HG02642 (cell line): ENCODE measurements around the gene DAB1.

Source experiments
- ATAC-seq: cut with Tn5 transposase; IDR thresholded peaks from one replicate; pipeline ENCODE4 v1.9.1; 2021; ENCODE audit warnings: mild to moderate bottlenecking; ENCODE audit not compliant: unreplicated experiment, poor library complexity

DAB1 gene

DNA sequence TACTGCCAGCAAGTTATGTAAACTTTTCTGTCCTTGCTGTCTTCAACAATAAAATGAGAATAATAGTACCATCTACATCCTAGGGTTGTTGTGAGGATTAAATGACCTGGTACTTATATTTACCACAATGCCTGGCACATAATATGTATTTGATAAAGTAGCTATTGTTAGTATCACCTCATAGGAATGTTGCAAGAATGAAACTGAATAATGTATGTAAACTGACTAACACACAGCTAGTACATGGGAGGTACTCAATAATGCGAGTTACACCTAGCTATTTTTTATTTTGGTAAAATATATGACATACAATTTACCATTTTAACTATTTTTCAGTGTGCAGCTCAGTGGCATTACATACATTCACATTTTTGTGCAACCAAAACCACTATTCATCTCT lies 289.1 kb downstream of the DAB1 start:
- no peak for ATAC-seq

GRCh38 chr1:57133686-57134085 lies 290.2 kb downstream of the DAB1 start:
- no peak for ATAC-seq

GRCh38 chr1:57132993-57133622 lies 290.8 kb downstream of the DAB1 start:
- no peak for ATAC-seq

- no peak for ATAC-seq
Measured at GRCh38 chr1:57131701-57132394, 292.0 kb downstream of the DAB1 start.

DNA sequence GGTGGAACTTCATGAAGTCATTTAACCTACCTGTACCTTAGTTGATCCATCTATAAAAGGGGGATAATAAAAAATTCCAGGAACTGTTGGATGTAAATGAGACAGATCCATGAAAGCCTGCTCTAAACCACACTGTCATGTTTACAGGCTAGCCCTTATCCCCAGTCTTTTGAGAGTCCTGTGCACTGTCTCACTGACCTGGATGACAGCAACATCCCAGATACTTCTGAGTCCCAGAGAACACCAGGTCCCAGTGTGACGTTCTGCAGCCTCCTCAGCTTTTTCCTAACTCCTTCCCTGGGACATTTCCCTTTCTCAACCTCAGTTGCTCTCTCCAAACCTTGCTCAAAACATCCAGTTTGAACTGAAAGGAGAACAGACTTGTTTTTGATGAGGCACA lies 292.6 kb downstream of the DAB1 start:
- no peak for ATAC-seq

GRCh38 chr1:57129865-57130264 lies 294.0 kb downstream of the DAB1 start:
- no peak for ATAC-seq

- ATAC-seq, result no peak
Measured at GRCh38 chr1:57127976-57128375, 295.9 kb downstream of the DAB1 start.

DNA sequence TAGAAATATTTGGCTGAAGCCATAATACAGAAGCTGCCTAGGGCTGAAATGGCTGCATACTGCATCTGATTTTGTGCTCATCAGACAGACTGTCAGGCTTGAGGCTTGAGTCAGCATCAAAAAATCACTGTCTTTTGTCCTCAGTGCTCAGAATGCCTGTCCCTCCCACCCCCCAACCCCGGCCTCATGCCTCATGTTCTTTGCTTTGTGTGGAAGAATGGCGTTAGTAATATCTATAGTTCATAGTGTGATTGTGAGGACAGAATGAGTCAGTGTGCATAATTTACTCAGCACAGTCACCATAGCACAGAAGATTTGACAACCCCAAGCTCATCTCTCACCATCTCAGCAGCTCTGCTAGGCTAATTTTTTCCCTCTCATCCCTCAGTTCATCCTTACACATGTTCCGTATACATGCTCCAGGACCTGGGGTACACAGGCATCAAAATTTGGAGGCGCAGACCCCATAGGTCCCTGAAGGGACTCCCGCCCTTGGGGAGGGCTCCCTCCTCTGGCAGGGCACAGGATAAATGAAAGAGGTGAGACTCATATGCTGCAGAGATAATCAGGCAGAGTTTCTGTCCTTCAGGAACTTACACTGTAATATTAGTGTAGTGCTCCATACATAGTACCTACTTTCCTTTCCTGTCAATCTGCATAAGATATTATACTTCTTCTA lies 299.0 kb downstream of the DAB1 start:
- ATAC-seq, result no peak

GRCh38 chr1:57124170-57124569 lies 299.7 kb downstream of the DAB1 start:
- ATAC-seq, result no peak

- ATAC-seq, result no peak
Measured at GRCh38 chr1:57122031-57122430, 301.8 kb downstream of the DAB1 start.

- ATAC-seq, result no peak
Measured at GRCh38 chr1:57118948-57119603, 304.8 kb downstream of the DAB1 start.

GRCh38 chr1:57117753-57118152 lies 306.1 kb downstream of the DAB1 start:
- ATAC-seq, result no peak

DNA sequence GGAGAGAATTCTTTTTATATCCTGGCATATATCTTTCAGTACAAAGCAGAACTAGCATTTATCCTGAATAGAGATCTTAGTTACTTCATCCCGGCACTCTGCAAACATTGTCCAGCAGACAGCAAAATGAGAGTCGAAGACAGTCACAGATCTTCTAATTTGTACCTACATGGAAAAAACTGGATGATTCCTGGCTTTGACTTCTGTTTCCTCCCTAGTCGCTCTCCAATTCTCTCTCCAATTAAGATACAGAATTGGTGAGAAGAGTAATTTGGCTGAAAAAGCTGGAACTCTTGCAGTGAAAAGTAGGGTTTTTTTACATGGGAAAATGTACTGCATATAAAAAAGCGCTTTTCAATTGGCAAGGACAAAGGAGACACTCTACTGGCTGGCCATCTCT lies 307.0 kb downstream of the DAB1 start:
- ATAC-seq, result no peak

DNA sequence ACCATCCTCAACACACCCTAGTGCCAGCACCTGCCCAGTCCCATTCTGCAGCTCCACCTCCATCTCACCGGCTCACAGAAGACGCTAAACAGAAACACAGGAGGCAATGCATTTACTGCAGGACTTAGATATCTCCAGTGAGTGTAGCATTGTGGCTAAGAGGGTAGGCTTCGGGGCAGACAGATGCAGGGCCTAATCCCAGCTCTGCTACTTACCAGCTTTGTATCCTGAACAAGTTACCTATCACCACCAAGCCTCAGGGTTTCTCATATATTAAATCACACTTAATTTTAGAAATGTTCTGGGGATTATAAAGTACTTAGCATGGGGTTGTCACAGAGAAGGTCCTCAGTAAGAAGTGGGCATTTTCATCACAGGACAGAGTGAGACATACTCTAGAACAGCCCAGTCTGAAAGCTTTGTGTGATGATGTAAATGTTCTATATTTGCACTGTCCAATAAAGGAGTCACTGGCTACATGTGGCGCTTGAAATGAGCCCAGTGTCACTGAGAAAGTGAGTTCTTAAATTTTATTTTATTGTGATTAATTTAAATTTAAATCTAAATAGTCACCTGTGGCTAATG lies 308.7 kb downstream of the DAB1 start:
- no peak for ATAC-seq

DNA sequence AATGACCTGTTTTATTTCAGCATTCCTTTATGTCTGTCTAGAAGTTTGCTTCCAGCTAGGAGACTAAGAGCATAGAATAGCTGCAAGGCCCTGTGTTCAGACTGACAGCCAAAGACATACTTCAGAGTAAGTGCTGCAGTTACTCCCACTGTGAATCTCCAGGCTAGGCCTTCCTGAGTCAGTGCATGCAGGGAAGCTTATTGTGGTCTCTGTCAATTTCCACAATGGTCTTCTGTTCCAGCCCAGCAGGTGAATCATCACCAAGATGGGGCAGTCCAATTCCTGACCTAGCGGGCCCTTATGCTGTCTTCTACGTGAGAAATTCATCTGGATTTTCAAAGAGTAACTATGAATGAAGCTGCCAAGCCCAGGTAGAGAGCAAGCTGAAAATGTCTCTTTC lies 311.7 kb downstream of the DAB1 start:
- no peak for ATAC-seq

DNA sequence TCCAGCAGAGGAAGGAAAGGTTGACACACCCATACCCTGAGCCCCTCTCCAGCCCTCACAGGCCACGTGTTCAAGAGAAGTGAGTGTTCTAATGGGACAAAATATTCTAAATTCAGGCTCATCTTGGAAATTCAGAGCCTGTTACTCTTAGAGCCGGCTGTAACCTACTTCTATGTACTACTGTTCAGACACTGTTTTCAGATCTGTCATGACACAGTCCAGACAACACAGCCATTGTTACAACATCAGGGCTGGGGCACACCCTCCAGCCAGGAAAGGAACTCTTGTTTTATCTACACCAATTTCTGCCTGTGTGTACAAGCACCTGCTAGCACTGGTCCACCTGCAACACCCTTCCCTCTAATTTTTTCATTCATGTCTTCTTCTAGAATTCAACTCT lies 312.7 kb downstream of the DAB1 start:
- ATAC-seq, result no peak

GRCh38 chr1:57109883-57110282 lies 314.0 kb downstream of the DAB1 start:
- ATAC-seq, result no peak

GRCh38 chr1:57109247-57109646 lies 314.6 kb downstream of the DAB1 start:
- ATAC-seq, result no peak

DNA sequence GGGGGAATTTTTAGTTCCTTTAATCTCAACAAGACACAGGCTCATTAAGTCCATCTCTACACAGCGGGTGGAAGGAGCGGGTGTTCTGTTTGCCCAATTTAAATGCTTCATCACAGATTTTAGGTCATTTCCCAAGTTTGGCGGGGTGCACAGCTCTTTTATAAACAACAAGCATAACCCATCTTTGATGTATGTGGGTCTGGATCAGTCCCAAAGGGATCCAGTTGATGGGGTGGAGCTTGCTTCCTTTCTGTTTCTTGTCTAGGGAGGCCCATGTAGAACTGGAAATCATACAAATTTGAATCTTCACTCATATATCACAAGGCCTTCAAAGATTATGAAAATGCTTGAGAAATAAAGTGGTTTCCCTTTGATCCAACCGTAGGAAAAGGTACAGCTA lies 317.6 kb downstream of the DAB1 start:
- ATAC-seq, result no peak

- ATAC-seq, result no peak
Measured at GRCh38 chr1:57102561-57103326, 321.1 kb downstream of the DAB1 start.
